HG03558 (cell line): Measurements from ENCODE around the gene RNASEH2A.
"Not testable (repeated sequence)": the region's sequence is repeated elsewhere in the genome, so short reads cannot be mapped to it uniquely, and the experiment has no call there.

Source experiments
- ATAC-seq: cut with Tn5 transposase; IDR thresholded peaks from one replicate; pipeline ENCODE4 v1.9.1; 2021; ENCODE audit warnings: moderate number of reproducible peaks; ENCODE audit not compliant: unreplicated experiment; ENCODE audit errors: extremely low read depth

RNASEH2A gene

DNA sequence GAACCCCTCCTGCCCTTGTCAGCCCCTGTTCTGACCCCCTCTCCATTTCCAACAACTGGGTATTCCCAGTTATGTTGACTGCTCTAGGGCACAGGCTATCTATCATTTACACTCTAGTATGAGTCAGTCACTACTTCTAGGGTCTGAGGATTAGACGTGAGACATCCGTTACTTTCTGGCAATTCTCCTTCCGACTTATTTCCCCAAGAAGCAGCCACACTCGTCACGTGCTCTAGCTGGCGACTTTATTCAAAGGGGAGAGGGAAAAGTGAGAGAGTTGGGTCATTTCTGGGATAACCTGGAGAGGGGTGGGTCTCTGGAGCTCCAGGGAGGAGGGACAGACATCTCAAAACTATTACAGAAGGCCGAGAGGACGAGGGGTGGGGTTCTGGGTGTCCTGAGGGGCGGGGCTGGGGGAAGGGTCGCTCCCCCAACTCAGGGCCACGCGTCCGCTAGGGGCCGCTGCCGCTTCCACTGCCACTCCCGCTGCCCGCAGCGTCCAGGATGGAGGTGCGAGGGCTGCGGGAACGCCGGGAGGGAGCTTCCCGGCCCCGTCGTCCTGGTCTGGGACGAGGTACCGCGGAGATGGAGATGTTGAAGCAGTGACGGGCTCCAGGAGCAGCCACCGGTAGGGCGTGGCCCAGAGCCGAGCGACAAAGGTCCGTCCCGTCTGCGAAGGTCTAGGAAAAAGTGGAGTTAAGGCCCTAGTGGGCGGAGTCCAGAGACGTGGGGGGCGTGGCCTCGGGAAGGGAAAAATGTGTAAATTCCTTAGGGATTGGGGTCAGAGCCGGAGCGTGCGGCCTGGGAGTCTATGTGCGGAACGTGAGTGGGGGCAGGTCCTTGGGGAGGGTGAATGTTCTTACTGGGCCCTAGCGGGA, 19.1 kb downstream of the RNASEH2A start:
- no peak for ATAC-seq

DNA sequence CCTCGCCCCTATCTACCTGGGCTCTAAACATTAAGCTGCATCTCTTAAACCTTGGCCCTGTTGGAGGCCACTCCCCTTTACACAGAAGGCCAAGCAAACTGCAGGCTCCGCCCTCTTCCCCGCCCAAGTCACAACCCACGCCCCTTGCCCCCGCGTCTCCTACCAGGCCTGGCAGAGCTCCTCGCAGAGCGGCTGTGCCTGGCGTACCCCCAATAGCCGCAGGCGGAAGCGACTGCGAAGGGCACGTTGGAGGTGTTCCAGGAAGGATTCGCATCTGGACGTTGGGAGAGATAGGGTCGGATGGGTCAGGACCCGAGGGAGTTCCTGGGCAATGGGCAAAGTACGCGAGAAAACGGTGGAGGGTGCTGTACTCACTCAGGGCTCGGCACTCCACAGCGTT, 22.1 kb downstream of the RNASEH2A start:
- ATAC-seq: no peak

DNA sequence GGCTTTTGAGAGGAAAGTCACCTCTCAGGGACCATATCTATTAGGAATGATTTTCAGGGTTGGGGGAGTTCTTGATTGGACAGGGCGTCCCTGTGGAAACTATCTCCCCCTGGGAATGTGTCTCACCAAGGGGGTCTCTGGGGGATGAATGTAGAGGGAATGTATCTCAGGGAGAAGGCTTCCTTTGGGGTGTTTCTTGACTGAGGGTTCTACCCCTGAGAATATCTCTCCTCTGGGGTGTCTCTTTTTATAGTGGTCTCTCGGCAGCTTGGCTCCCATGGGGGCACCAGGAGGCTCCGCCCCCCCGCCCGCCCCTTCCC, 27.0 kb downstream of the RNASEH2A start:
- ATAC-seq: no peak

DNA sequence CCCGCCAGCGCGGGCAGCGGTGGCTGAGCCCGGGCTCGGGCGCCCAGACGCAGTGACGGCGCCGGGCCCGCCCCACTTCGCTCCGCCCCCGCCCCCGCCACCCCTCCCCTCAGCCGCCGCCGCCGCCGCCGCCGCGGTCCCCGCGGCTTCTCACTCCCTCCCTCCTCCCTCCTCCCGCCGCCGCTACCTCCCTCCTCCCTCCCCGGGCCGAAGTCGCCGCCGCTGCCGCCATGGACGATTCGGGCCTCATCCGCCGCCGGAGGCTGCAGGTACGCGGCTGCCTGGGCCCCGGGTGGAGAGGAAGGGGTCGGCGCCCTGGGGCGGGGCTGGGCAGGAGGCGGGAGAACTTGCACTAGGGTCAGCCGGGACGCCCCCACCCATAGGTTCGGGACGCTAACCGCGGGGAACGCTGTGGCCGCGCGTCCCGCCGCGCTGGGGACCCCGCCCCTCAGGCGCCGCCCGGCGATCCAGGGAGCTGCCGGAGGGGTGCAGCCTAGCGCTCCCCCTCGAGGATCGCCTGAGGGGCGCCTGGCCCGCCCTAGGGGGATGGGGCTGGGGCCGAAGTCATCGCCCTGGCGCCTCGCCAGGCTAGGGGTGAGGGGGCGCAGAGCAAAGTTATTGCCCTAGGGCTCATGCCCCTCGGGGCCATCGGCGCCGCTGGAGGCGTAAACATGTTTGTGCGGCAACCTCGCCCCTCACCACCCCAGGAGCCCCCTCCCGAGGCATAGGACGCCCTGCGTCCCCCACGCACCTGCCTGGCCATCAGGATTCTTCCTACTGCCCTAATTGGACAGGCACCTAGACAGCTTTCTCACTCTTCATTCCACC, 27.6 kb downstream of the RNASEH2A start:
- ATAC-seq: no peak

DNA sequence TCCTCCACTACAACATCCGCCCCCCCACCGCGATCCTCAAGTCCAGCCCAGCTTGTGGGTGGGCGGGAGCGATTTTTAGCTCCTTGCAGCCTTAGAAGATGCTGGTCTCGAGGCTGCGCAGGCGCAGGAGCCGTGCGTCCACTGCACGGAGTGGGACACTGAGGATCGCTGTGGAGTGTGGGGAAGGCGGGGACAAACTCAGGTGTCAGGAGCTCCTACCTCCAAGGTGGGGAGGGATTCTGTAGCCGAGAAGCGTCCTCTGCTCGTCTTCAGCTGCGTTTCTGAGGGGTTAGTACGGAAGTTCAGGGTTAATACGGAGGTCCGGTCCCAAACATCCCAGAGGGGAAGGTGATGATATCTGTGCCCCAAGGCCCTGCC, 28.2 kb downstream of the RNASEH2A start, which contains the start of gene RTBDN:
RTBDN (minus strand) TSS at position 14 of the 378 bp plus-strand sequence. CDS start 4,600 bp downstream, outside the sequence.
- no peak for ATAC-seq

DNA sequence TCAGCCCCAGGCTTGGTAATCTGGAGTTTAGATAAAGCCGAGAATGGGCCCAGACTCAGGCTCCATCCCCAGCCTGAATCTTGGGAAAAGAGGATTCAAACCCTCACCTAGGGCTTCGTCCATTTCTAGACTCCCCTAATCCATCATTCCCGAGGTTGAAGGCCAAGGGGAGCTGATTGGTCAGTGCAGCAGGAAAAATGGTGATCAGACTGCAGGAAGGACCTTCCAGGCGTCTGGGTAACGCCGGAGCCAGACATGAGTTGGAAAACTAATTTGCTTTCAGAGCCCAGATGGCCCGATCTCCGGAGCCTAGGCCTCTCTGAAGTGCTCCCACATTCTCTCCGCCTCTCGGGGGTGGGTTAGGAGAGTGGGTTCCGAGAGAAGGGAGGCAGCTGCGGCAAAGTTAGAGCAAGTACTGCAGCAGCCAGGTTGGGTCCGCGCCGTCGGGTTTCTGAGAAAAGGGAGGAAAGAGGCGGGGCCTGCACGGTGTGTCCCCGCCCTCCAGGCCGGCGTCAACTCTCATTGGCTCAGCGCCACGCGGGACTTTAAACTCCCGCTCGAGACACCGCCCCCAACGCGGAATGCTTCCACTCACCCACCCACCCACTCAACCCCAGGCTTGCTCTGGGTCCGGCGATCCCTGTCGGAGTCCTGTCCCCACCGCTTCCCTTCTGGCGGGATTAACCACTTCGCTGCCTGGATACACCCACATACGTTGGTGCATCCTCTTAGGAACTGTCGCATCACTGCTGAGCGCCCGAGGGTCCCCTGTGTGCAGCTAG, 28.8 kb downstream of the RNASEH2A start:
- ATAC-seq: no peak

DNA sequence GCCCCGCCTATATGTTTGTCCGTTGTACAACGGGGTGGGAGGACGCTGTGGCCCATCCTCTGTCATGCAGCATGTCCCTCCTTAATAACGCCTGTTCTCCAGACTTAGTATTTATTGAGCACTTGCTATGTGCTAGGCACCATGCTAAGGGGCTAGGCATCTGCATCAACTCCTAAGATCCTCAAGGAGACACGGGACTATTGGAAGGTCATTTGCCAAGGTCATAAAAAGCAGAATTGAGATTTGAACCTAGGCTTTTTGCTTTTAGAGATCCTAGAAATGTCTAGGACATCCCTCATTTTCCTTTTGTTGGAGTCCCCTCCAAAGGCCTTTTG, 30.1 kb downstream of the RNASEH2A start:
- no peak for ATAC-seq

DNA sequence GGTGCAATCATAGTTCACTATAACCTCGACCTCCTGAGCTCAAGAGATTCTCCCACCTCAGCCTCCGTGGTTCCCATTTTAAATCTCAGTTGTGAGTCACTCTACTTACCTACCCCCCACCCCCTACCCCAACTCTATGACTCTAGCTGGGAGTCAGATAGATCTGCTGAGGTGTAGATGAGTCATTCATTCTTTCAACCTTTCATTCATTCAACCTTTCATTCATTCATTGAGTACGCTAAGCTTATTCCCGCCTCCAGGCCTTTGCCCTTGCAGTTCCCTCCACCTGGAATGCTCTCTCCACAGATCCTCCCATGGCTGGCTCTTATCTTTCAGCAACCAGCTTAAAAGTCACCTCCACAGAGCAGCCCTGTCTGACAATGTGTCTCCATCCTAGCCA, 30.8 kb downstream of the RNASEH2A start:
- ATAC-seq: no peak

DNA sequence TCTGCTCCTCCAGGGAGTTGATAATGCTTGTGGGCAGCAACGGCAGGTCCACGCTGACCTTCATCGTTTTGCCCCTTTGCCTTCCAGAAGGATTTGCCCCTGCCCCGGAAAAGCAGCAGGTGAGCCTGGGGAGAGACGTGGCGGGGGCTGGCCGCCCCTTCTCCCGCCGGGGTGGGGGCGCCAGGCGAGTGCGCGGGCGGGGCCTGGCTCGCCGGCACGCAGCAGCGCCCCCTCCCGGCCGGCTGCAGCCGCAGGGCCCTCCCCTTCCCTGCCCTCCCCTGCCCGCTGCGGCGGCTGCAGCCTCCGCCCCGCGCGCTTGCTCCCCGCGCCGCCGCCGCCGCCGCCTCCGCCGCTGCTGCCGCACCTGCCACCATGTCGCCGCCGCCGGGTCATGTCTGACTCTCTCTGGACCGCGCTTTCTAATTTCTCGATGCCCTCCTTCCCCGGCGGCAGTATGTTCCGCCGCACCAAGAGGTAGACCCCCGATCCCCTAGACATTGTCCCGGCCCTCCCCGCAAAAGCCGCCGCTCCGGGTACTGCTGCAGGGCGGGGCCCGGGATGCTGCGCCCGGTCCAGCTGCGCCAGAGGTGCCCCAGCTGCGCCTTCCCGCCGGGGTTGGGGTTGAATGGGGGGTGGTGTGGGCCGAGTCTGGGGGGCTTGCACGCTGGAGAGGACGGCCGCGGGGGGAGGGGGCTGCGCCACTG, 31.9 kb downstream of the RNASEH2A start, which contains the start of gene MAST1:
MAST1 (plus strand) TSS at position 334 of the 704 bp plus-strand sequence; CDS start at position 392, 58 bp downstream.
- no peak for ATAC-seq

DNA sequence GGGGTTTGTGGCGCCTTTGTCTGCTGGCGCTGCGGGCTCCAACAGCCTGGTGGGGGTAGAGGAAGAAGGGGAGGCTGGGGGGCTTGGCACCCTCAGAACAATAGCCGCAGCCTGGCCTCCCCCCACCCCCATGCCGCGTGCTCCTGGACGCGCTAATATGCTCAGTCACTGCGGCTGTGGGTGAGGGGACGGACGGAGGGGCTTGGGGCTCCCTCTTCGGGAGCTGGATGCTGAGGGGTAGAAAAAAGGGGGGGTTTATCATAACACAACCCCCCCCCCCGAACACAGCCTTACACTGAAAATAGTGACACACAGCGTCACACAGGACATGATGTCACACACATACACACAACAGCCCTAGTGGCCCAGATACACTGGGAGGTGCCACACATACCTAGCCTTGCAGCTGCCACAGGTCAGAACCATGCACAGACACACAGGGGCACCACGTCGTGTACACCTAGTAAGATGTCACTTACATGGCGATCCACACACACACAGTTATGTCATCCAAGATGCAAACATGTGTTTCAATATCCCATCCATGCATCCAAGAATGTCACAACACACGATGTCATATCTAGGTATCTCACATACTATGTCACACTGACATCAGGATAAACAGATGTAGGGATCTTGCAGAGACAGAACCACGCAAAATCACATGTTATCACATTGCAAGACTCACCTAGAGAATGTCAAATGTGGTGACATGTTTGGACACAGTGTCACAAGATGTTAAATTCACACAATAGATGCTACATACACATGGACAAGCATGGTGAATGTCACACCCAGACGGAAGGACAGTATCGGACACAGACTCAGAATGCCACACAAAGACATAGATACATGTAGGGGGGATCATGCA, 32.7 kb downstream of the RNASEH2A start:
- no peak for ATAC-seq

DNA sequence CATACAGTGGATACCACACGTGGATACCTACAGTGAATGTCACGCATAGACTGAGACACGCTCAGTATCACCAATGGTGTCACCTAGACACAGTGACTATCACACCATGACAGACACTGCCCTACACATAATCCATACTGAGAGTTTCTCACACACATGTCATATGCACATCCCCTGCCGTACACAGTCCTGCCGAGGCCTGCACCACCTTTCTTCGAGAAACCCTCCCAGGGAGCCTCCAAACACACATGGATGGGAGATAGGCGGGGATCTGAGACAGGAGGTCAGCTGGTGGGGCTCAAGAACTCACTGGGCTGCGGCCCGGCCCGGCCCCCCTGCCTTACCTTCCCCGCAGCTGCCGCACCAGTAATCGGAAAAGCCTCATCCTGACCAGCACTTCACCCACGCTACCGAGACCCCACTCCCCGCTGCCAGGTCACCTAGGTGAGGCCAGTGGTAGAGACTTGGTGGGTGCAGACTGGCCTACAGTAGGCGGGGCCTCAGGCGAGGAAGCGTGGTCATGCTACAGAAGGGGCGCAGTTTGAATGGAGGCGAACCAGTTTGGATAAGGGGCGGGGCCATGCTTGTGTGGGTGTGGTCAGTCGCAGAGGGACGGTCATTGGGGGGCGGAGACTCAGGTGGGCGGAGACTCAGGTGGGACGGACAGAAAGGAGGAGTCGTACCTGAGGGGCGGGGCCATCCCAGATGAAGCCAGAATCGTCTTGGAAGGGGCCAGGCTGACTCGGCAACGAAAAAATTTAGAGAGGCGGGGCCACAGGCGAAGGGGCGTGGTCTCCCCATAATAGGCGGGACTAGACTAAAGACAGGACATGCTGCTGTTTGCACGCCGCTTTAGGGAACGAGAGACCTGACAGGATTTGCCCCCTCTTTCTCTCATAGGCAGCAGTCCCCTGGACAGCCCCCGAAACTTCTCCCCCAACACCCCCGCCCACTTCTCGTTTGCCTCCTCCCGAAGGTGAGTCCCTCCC, 34.0 kb downstream of the RNASEH2A start:
- ATAC-seq: no peak

DNA sequence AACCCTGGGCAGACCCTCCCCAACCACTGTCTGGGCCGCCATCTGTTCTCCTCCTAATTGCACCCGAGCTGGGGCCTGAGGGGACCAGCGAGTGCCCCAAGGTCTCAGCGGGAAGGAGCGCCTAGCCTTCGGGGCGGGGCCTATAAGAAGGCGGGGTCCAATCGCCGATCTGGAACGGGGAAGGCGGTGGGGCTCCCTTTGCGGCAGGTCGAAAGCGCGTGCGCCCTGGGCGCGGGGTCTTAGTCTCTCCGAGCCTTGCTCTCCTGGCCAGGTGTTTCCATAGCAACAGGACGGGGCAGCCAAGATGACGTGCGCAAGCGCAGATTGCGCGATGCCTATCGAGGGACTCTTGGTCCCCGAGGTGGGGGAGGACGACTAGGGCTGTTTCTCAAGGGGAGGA, 34.7 kb downstream of the RNASEH2A start:
- ATAC-seq: no peak

DNA sequence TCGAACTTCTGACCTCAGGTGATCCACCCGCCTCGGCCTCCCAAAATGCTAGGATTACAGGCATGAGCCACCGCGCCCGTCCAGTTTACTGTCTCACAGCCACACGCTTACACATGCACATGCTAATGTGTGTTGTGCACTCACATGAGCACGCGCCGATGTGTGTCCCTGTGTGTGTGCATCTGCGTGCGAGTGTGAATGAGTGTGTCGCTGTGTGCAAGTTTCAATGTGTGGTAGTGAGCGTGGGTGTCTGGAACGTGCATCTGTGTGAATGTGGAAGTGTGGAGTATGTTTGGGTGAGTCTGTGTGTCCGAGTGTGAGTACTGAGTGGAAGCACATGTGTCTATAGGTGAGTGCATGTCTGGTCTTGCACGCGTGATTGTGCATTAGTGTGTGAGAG, 36.1 kb downstream of the RNASEH2A start:
- no peak for ATAC-seq

DNA sequence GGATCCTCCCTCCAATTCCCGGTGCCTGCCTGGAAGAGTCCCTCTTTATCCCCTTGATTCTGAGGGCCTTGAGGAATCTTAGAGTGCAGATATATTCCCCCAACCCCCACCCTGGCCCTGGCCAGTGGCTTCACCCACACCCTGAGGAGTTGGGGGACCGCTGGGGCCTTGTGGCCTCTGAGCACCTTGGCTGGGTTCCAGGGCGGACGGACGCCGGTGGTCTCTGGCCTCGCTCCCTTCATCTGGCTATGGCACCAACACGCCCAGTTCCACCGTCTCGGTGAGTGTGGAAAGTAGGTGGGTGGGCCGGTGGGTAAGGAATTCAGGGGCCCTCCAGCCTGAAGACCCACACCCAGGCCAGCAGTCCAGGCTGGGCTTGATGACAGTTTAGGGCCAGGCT, 36.9 kb downstream of the RNASEH2A start:
- ATAC-seq: no peak

DNA sequence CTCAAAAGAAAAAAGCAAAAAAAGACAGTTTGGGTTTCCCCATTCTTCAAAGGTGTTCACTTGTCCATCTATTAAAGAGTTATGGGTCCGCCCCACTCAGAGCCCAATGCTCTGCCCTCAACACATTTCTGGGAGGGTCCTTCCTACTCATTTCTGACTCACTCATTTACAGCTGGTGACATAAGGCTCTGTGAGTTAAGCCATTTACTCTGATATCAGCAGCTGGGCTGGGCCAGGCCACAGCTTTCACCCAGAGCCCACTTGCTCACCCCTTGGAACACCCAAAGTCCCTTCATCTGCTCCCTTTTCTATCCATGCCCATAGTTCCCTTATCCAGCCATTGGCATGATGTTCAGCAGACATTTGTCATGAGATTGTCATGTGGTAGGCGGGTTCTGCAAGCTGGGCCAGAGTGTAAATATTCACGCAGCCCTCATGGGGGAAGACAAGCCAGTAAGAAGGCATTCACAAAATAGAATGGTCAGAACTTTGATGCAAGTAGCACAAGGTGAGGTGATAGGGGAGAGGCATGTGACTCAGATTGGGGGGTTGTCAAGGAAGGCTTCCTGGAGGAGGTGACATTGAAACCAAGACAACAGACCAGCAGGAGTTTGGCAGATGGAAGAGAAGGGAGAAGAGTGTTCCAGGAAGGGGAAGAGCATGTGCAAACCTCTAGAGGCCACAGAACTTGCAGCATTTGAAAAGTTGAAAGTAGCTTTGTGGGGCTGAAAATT, 37.8 kb downstream of the RNASEH2A start:
- no peak for ATAC-seq

DNA sequence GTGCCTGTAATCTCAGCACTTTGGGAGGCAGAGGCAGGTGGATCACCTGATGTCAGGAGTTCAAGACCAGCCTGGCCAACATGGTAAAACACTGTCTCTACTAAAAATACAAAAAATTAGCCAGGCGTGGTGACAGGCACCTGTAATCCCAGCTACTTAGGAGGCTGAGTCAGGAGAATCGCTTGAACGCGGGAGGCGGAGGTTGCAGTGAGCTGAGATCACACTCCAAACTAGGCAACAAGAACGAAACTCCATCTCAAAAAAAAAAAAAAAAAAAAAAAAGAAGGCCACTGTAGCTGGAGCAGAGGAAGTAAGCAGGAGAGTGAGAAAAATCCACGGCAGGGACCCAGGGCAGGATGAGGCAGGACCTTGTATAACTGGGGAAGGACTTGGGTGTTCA, 40.2 kb downstream of the RNASEH2A start:
- not testable (repeated sequence) for ATAC-seq
